SK-N-SH (cell line): ENCODE data around the gene FHOD3.

Source experiments
- CTCF ChIP-seq: fragments of 200-600 bp; sonication (generic); IDR thresholded peaks from 2 replicates; pipeline ENCODE4 v1.6.1; 2017; ENCODE audit warnings: antibody characterized with exemption, mild to moderate bottlenecking, moderate library complexity
- NFIC ChIP-seq: IDR thresholded peaks from 2 replicates; pipeline ENCODE4 v1.4.0; 2012; ENCODE audit warnings: borderline replicate concordance

GRCh38 chr18:36567800-36568199 lies 270.3 kb downstream of the FHOD3 start:
- TF ChIP-seq NFIC: no peak
- no peak for TF ChIP-seq CTCF
